ENCODE measurements around the gene FMNL3.

DNA sequence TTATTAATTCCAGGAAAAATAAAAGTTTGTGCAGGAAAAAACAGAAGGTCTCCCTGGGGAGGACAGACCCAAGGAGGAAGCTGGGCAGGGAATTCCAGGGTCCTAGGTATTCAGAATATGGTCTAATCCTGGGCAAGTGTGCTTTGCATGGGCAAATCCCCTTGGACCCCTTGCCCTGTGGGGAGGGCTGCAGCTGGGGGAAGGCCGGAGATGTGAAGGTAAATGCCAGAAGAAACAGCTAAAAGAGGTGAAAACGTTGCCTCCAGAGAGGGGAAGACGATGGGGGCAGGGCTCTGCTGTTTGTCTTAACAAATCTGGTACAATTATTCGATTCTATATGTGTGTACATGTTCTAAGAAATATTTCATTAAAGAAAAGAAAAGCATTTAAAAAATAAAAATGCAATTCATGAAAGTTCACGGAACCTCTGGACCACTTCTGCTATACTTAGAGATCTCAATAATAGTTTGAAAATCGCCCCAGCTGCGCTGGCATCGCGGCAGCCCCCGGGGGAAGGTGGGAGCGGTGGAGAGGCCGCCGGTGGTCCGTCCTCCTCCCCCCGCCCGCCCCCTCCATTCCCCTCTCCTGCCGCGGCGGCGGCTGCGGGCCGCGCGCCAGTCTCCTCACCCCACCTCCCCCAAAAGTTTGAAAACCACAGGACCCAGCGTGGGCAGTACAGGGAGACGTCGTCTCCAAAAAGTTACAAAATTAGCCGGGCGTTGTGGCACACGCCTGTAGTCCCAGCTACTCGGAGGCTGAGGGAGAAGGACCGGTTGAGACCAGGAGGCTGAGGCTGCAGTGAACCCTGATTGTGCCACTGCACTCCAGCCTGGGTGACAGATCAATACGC lies 85.3 kb downstream of the FMNL3 start:
- TF ChIP-seq, protein P1, sequence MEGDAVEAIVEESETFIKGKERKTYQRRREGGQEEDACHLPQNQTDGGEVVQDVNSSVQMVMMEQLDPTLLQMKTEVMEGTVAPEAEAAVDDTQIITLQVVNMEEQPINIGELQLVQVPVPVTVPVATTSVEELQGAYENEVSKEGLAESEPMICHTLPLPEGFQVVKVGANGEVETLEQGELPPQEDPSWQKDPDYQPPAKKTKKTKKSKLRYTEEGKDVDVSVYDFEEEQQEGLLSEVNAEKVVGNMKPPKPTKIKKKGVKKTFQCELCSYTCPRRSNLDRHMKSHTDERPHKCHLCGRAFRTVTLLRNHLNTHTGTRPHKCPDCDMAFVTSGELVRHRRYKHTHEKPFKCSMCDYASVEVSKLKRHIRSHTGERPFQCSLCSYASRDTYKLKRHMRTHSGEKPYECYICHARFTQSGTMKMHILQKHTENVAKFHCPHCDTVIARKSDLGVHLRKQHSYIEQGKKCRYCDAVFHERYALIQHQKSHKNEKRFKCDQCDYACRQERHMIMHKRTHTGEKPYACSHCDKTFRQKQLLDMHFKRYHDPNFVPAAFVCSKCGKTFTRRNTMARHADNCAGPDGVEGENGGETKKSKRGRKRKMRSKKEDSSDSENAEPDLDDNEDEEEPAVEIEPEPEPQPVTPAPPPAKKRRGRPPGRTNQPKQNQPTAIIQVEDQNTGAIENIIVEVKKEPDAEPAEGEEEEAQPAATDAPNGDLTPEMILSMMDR (conservative IDR thresholded peaks at IDR 0.05; ENCODE audit: low read depth in 2 of 2): no peak
- TF ChIP-seq EZH2 (IDR thresholded peaks at IDR 0.05; ENCODE audit: low read depth, unreplicated experiment) (no peak), JUNB (IDR thresholded peaks at IDR 0.05; ENCODE audit: unreplicated experiment) (no peak), POLR2AphosphoS5 (IDR thresholded peaks at IDR 0.05; ENCODE audit: low read depth) (no peak), EZH2phosphoT487 (IDR thresholded peaks at IDR 0.05; ENCODE audit: unreplicated experiment) (no peak), CREB1 (CRISPR knock-in tag; IDR thresholded peaks at IDR 0.05; ENCODE audit: low read depth) (no peak), NANOG (IDR thresholded peaks at IDR 0.05; ENCODE audit: borderline replicate concordance) (no peak), ZNF331 (CRISPR knock-in tag; IDR thresholded peaks at IDR 0.05; ENCODE audit: low read depth) (no peak)
- TF ChIP-seq, protein P2, sequence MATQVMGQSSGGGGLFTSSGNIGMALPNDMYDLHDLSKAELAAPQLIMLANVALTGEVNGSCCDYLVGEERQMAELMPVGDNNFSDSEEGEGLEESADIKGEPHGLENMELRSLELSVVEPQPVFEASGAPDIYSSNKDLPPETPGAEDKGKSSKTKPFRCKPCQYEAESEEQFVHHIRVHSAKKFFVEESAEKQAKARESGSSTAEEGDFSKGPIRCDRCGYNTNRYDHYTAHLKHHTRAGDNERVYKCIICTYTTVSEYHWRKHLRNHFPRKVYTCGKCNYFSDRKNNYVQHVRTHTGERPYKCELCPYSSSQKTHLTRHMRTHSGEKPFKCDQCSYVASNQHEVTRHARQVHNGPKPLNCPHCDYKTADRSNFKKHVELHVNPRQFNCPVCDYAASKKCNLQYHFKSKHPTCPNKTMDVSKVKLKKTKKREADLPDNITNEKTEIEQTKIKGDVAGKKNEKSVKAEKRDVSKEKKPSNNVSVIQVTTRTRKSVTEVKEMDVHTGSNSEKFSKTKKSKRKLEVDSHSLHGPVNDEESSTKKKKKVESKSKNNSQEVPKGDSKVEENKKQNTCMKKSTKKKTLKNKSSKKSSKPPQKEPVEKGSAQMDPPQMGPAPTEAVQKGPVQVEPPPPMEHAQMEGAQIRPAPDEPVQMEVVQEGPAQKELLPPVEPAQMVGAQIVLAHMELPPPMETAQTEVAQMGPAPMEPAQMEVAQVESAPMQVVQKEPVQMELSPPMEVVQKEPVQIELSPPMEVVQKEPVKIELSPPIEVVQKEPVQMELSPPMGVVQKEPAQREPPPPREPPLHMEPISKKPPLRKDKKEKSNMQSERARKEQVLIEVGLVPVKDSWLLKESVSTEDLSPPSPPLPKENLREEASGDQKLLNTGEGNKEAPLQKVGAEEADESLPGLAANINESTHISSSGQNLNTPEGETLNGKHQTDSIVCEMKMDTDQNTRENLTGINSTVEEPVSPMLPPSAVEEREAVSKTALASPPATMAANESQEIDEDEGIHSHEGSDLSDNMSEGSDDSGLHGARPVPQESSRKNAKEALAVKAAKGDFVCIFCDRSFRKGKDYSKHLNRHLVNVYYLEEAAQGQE (IDR thresholded peaks at IDR 0.05; ENCODE audit: unreplicated experiment): no peak
- TF ChIP-seq, protein P3, sequence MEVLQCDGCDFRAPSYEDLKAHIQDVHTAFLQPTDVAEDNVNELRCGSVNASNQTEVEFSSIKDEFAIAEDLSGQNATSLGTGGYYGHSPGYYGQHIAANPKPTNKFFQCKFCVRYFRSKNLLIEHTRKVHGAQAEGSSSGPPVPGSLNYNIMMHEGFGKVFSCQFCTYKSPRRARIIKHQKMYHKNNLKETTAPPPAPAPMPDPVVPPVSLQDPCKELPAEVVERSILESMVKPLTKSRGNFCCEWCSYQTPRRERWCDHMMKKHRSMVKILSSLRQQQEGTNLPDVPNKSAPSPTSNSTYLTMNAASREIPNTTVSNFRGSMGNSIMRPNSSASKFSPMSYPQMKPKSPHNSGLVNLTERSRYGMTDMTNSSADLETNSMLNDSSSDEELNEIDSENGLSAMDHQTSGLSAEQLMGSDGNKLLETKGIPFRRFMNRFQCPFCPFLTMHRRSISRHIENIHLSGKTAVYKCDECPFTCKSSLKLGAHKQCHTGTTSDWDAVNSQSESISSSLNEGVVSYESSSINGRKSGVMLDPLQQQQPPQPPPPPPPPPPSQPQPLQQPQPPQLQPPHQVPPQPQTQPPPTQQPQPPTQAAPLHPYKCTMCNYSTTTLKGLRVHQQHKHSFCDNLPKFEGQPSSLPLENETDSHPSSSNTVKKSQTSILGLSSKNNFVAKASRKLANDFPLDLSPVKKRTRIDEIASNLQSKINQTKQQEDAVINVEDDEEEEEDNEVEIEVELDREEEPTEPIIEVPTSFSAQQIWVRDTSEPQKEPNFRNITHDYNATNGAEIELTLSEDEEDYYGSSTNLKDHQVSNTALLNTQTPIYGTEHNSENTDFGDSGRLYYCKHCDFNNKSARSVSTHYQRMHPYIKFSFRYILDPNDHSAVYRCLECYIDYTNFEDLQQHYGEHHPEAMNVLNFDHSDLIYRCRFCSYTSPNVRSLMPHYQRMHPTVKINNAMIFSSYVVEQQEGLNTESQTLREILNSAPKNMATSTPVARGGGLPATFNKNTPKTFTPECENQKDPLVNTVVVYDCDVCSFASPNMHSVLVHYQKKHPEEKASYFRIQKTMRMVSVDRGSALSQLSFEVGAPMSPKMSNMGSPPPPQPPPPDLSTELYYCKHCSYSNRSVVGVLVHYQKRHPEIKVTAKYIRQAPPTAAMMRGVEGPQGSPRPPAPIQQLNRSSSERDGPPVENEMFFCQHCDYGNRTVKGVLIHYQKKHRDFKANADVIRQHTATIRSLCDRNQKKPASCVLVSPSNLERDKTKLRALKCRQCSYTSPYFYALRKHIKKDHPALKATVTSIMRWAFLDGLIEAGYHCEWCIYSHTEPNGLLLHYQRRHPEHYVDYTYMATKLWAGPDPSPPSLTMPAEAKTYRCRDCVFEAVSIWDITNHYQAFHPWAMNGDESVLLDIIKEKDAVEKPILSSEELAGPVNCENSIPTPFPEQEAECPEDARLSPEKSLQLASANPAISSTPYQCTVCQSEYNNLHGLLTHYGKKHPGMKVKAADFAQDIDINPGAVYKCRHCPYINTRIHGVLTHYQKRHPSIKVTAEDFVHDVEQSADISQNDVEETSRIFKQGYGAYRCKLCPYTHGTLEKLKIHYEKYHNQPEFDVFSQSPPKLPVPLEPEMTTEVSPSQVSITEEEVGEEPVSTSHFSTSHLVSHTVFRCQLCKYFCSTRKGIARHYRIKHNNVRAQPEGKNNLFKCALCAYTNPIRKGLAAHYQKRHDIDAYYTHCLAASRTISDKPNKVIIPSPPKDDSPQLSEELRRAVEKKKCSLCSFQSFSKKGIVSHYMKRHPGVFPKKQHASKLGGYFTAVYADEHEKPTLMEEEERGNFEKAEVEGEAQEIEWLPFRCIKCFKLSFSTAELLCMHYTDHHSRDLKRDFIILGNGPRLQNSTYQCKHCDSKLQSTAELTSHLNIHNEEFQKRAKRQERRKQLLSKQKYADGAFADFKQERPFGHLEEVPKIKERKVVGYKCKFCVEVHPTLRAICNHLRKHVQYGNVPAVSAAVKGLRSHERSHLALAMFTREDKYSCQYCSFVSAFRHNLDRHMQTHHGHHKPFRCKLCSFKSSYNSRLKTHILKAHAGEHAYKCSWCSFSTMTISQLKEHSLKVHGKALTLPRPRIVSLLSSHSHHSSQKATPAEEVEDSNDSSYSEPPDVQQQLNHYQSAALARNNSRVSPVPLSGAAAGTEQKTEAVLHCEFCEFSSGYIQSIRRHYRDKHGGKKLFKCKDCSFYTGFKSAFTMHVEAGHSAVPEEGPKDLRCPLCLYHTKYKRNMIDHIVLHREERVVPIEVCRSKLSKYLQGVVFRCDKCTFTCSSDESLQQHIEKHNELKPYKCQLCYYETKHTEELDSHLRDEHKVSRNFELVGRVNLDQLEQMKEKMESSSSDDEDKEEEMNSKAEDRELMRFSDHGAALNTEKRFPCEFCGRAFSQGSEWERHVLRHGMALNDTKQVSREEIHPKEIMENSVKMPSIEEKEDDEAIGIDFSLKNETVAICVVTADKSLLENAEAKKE (CRISPR knock-in tag; IDR thresholded peaks at IDR 0.05): no peak
